Measurements from ENCODE around the gene TRIM9.

Gene TRIM9

DNA sequence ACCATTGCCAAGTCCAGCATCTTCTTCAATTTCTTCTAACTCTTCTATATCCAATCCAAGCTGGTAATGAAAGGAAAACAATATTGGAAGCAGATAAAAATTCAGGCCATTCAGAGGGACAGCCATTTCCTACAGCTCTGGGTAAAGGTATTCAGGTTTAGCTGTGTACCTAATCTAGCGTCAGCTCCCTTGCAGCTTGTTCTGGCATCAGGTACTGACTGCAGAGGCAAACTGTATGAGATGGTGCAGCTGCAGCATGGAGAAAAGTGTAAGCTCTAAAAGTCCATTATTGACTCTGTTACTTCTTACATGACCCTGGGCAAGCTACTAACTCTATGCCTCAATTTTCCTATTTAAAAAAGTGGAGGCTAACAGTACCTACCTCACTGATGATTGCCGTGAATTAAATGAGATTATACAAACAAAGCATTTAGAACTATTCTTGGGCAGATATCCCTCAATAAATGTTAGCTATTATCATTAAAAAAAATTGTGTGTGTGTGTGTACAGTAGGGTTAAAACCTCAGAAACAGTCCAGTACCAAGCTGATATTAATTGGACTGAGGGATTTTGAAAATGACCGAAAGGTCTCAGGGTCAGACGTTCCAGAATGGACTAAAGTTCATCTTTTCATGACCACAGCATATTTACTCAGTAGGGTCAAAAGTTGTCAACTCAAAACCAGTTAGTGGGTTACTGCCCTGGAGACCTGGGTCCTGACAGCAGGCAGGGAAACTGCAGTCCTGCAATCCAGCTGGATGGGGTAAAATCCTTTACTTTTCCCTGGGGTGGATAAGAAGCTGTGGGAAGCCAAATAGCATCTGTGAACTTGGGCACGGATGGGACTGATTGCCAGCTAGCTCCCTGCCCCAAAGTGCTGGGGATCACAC is 159.5 kb downstream of the TRIM9 start:
- DNase-seq (ENCODE audit: low read depth), result no peak

DNA sequence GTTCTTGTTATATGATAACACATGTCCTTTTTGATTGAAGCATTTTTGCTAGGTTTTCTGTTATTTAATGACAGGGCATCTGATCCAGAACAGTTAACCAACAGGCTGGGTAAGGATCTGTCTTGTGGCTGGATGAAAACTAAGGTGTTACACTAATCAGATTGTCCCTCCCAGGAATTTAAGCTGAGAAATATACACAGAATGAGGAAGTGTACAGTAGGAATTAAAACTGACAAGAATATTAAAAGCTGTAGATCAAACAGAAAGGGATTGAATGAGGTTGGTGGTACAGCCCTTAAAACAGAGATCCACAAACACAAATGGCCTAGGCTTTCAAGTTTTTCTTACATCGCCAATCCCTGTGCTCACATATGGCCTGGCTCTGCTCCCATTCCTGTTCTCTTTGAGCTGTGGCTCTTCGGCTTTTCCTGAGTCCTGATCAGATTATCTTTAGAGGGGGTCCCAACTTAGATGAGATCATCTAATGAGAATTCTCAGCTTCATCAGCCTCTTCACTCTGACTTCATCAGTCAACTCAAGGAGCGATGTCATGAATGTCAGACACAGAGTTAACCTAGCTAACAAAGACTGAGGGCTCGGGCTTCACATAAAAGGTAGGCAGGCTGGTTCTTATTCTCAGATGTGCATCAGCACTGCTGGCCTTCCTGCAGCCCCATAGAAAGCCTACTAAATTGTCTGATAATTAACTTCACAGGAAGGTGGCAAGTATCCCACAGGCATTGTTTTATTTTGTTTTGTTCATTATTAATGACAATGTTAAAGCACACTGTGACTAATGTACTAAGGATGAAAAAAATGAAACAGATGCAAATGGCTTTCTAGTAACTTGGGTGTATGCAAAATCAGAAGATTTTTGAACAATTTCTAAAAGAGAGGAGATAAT is 162.1 kb downstream of the TRIM9 start:
- no peak for DNase-seq (ENCODE audit: low read depth)

DNA sequence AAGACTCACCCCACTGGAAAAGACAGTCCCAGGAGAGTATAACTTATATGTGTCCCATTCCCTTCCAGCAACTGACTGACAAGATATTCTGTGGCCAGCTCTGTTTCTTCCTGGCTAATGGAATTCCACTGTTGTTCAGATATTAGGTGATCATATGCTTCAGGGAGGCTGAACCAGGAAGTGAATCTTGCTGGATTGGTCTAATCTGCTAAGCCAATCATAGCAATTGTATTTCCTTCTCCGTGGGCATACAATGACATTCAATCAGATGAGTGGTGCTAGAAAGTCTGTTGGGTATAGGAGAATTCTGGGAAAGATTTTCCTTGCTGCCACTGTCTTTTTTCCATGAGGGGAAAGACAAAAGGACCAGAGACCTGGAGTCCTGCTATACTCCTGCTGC is 162.7 kb downstream of the TRIM9 start:
- no peak for DNase-seq (ENCODE audit: low read depth)

DNA sequence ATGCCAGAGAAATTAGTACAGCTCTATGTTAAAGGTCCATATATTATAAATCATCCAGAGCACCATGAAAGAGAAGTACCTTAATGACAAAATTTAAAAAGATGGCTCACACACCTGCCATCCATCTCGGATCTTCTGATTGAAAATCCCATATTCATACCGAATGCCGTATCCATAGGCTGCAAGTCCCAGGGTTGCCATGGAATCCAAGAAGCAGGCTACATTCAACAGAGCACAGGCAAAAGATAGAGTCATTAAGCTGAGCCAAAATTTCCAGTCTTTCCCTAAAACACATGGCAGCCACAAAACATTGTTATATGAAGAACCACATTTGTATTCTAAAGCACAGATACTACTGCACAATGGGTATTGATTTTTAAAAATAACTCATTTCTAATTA is 163.3 kb downstream of the TRIM9 start:
- DNase-seq (ENCODE audit: low read depth), result no peak

GRCh38 chr14:50929506-50929905 is 165.4 kb downstream of the TRIM9 start:
- DNase-seq (ENCODE audit: low read depth), result no peak

- peak; percentile 77 for DNase-seq (ENCODE audit: low read depth)
Observed at GRCh38 chr14:50928002-50928635, 166.8 kb downstream of the TRIM9 start.

- DNase-seq (ENCODE audit: low read depth), result no peak
Observed at GRCh38 chr14:50926851-50927386, 168.0 kb downstream of the TRIM9 start.
